Upper lobe of right lung (tissue), 1 donor: Measurements from ENCODE around the gene EPM2A. TPM values are rescaled to one million over a fixed set of nuclear protein-coding genes. Genes with fewer than 3 reads are reported as not detected.

ENCODE experiments used
- ATAC-seq: fragments of 200-7000 bp; cut with Tn5 transposase; one replicate; pipeline ENCODE4 v1.9.1; 2020; ENCODE audit warnings: mild to moderate bottlenecking, moderate library complexity
- DNase-seq: peaks from one replicate; pipeline ENCODE4 v3.0.0-alpha.2; 2020
- H3K27ac ChIP-seq: fragments of 200-600 bp; one replicate; pipeline ENCODE4 v1.8.0; 2022
- H3K27me3 ChIP-seq: fragments of 200-600 bp; one replicate; pipeline ENCODE4 v1.8.0; 2022; ENCODE audit warnings: mild to moderate bottlenecking
- H3K36me3 ChIP-seq: fragments of 200-600 bp; one replicate; pipeline ENCODE4 v1.8.0; 2022
- H3K4me1 ChIP-seq: fragments of 200-600 bp; one replicate; pipeline ENCODE4 v1.8.0; 2022
- H3K4me3 ChIP-seq: fragments of 200-600 bp; one replicate; pipeline ENCODE4 v1.8.0; 2022; ENCODE audit warnings: mild to moderate bottlenecking
- H3K9me3 ChIP-seq: fragments of 200-600 bp; one replicate; pipeline ENCODE4 v1.8.0; 2022
- CTCF ChIP-seq: fragments of 200-600 bp; IDR thresholded peaks from one replicate; pipeline ENCODE4 v1.8.0; 2022; ENCODE audit warnings: antibody characterized with exemption
- intact Hi-C: fragments of 100-400 bp; cut with DNase I; formaldehyde crosslinking; loops from one replicate; pipeline ENCODE4 v1.11.0; 2022
- total RNA-seq: library from RNA; stranded (reverse); fragmentation: NEBNext Ultra II Directional; extraction: Animal tissue kit (Norgen Biotek cat#: 25700); gene quantifications from one replicate; pipeline ENCODE4 v1.2.1, GENCODE V29; 2021
- donor health status: DM: no; HTN: yes; CAD: no; lungs with severe emphysema.

Gene EPM2A
- total RNA-seq, 1 donor from 2014 or later, result 8.1 TPM

GRCh38 chr6:145736661-145737144 lies 1.4 kb upstream of the EPM2A start:
- TF ChIP-seq CTCF, result no peak
- peaks cover 14% of the 10 kb centered on the region for H3K4me1 ChIP-seq
- intact Hi-C loops, result loop anchor here (10.0 kb wide), 1 partner anchor 48 kb away; no protein-coding TSS in a partner anchor
- no peaks in the 10 kb centered on the region for H3K36me3 ChIP-seq
- peak overlapping the region; percentile 78 for H3K4me3 ChIP-seq
- H3K9me3 ChIP-seq, result no peaks in the 10 kb centered on the region
- no peaks in the 10 kb centered on the region for H3K27me3 ChIP-seq
- DNase-seq (no peak), ATAC-seq (no peak)
- peak overlapping the region; percentile 98 for H3K27ac ChIP-seq

GRCh38 chr6:145734486-145735355 lies 599 bp downstream of the EPM2A start:
- no peaks in the 10 kb centered on the region for H3K36me3 ChIP-seq
- intact Hi-C loops, result loop anchor here (10.0 kb wide), 1 partner anchor 50 kb away; no protein-coding TSS in a partner anchor
- H3K9me3 ChIP-seq, result no peaks in the 10 kb centered on the region
- peak overlapping the region; percentile 98 for H3K27ac ChIP-seq
- DNase-seq (peak; percentile 96), ATAC-seq (peak; percentile 94)
- H3K27me3 ChIP-seq, result no peaks in the 10 kb centered on the region
- H3K4me1 ChIP-seq, result peaks cover 14% of the 10 kb centered on the region
- no peak for TF ChIP-seq CTCF
- peak overlapping the region; percentile 78 for H3K4me3 ChIP-seq

- no peaks in the 10 kb centered on the region for H3K36me3 ChIP-seq
- DNase-seq (no peak), ATAC-seq (no peak)
- H3K4me1 ChIP-seq, result peaks cover 14% of the 10 kb centered on the region
- H3K27ac ChIP-seq, result no peak overlapping the region
- intact Hi-C loops, result loop anchor here (10.0 kb wide), 1 partner anchor 51 kb away; no protein-coding TSS in a partner anchor
- H3K9me3 ChIP-seq, result no peaks in the 10 kb centered on the region
- H3K27me3 ChIP-seq, result no peaks in the 10 kb centered on the region
- H3K4me3 ChIP-seq, result peak overlapping the region; percentile 78
- TF ChIP-seq CTCF, result no peak
Measured at GRCh38 chr6:145733810-145734209, 1.5 kb downstream of the EPM2A start.

GRCh38 chr6:145733207-145733606 lies 2.1 kb downstream of the EPM2A start:
- H3K9me3 ChIP-seq, result no peaks in the 10 kb centered on the region
- ATAC-seq (no peak), DNase-seq (no peak)
- no peak for TF ChIP-seq CTCF
- H3K4me3 ChIP-seq, result no peak overlapping the region
- no peaks in the 10 kb centered on the region for H3K36me3 ChIP-seq
- peaks cover 14% of the 10 kb centered on the region for H3K4me1 ChIP-seq
- intact Hi-C loops, result loop anchor here (10.0 kb wide), 1 partner anchor 52 kb away; no protein-coding TSS in a partner anchor
- H3K27ac ChIP-seq, result no peak overlapping the region
- H3K27me3 ChIP-seq, result no peaks in the 10 kb centered on the region

- Histone ChIP-seq H3K27me3 (no peaks in the 10 kb centered on the region), H3K9me3 (no peaks in the 10 kb centered on the region), H3K4me3 (no peak overlapping the region), H3K36me3 (no peaks in the 10 kb centered on the region), H3K27ac (no peak overlapping the region), H3K4me1 (peaks cover 5% of the 10 kb centered on the region)
- no peak for ATAC-seq
- TF ChIP-seq CTCF, result no peak
- intact Hi-C loops, result loop anchor here (10.0 kb wide), 1 partner anchor 53 kb away; no protein-coding TSS in a partner anchor
- no peak for DNase-seq
Measured at GRCh38 chr6:145731447-145731846, 3.9 kb downstream of the EPM2A start.
